LNCAP (cell line): ENCODE data around the gene CBFA2T3.

Source experiments
- CTCF ChIP-seq: fragments of 450-650 bp; IDR thresholded peaks from 2 replicates; pipeline ENCODE4 v1.5.1; 2017; ENCODE audit warnings: mild to moderate bottlenecking

Gene CBFA2T3

GRCh38 chr16:89014403-89015230, 37.6 kb upstream of the CBFA2T3 start:
- no peak for TF ChIP-seq CTCF

GRCh38 chr16:89013692-89014402, 36.8 kb upstream of the CBFA2T3 start:
- TF ChIP-seq CTCF: no peak

- no peak for TF ChIP-seq CTCF
Observed at GRCh38 chr16:89013111-89013510, 36.1 kb upstream of the CBFA2T3 start.

GRCh38 chr16:89012622-89012995, 35.6 kb upstream of the CBFA2T3 start:
- TF ChIP-seq CTCF: no peak

- TF ChIP-seq CTCF: no peak
Observed at GRCh38 chr16:89011909-89012621, 35.1 kb upstream of the CBFA2T3 start.

- TF ChIP-seq CTCF: no peak
Observed at GRCh38 chr16:89010210-89010925, 33.4 kb upstream of the CBFA2T3 start.
